Embryonic facial prominence (tissue), 1 donor: ENCODE data around the gene SLC23A2.
"Not testable (repeated sequence)": the region's sequence is repeated elsewhere in the genome, so short reads cannot be mapped to it uniquely, and the experiment has no call there.

ENCODE experiments used
- DNase-seq: peaks from one replicate; pipeline ENCODE4 v3.0.0-alpha.2; 2016; ENCODE audit errors: extremely low spot score

The SLC23A2 gene

DNA sequence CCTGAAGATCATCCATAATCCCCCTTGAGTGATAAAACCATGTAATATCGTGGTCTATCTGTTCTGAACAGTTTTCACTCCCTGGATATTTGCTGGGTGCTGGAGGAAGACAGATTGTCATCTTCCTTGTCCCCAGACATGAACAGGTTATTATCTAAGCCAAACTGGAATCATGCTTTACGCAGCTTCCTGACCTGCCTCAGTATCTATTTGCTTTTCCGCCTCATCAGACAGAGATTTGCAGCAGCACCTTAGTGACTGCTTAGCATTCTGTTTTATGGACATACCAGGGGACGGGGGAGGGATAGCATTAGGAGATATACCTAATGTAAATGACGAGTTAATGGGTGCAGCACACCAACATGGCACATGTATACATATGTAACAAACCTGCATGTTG is 124.6 kb downstream of the SLC23A2 start:
- DNase-seq = no peak

DNA sequence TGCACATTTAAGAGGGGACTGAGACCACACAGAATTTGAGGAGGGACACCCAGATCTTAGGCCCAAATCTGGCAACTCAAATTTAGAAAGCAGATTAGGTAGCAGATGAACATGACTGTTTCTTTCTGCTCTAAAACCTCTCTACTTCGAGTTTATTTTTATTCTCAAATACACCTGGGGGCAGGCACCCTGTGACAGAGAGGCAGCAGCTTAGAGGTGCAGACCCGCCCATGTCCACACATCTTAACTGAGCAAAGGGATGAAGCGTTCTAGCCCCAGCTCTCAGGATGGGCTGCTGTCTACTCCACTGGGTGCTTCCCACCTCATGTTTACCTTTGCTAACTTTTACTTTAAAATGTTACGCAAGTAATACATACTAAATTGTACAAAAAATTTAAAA is 125.0 kb downstream of the SLC23A2 start:
- DNase-seq = no peak

DNA sequence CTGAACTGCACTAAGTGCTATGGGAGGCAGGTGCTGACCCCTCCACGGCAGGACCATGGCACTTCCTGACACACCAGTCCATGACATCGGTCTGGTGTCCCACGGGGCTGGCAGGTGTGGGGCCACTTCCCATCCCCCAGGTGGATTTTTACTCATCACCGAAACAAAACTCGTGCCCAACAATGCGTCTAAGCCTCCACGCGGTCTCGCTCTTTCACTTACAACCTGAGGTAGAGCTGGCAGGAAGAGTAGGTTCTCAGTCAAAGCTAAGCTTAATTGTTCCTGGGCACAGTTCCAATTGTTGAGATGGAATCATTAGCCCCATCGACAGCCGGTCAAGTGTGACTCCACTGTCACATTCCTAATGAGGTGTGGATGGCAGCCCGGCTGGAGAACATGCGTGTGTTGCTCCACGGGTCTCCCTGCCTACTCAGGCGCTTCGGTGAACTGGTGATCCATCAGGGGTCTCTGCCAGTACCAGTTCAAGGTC is 125.7 kb downstream of the SLC23A2 start:
- no peak for DNase-seq

DNA sequence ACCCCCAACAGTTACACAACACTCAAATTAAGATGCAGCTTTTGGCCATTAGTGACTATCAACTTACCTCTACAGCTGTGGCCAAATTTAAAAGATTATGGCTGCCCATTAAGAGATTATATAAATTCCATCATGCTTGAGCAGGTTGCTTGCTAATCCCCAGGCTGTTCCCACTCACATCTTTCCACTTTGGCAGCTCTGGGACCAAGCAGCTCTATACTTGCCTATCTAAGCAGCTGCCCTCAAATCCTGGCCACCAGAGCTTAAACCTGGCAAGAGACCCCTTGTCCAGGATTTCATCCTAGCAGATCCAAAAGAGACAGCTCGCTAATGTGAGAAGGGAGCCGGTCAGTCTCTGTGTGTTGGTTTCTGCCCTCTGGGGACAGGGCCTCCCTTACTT is 127.9 kb downstream of the SLC23A2 start:
- DNase-seq = no peak

DNA sequence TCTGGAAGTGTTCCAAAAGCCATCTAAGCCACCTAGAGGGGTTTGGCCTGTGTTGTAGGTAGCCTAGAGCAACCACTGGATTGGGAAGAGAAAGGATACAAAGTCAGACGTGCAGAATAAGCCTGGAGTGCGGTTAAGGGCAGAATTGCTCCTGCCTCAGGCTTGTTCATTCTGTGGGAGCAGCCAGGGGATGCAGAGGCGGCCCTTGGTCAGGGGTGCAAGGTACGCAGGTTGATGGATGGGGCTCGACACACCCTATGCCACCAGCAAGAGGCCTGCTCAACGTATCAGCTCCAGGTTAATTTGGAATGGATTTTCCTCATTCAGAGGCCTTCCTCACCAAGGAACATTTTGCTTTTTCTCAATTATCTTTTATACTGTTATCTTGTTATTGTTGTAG is 129.8 kb downstream of the SLC23A2 start:
- no peak for DNase-seq

DNA sequence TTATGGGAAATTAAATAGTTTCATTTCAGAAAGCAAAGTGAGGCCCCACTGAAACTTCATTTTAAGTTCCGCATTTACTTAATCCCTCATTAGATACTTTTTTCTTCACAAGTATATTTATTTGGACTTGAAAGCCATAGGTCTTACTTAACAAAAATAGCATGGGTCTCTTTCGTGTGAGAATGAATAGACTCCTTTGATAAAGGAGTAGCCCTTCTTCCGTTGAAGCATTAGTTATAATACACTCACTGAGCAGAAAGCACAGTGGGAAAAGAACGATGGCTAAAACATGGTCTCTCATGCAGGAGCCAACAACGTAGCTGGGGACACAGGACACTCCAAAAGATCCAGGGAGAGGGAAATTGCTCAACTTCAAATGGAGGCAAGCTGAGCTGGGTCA is 130.4 kb downstream of the SLC23A2 start:
- DNase-seq = no peak

DNA sequence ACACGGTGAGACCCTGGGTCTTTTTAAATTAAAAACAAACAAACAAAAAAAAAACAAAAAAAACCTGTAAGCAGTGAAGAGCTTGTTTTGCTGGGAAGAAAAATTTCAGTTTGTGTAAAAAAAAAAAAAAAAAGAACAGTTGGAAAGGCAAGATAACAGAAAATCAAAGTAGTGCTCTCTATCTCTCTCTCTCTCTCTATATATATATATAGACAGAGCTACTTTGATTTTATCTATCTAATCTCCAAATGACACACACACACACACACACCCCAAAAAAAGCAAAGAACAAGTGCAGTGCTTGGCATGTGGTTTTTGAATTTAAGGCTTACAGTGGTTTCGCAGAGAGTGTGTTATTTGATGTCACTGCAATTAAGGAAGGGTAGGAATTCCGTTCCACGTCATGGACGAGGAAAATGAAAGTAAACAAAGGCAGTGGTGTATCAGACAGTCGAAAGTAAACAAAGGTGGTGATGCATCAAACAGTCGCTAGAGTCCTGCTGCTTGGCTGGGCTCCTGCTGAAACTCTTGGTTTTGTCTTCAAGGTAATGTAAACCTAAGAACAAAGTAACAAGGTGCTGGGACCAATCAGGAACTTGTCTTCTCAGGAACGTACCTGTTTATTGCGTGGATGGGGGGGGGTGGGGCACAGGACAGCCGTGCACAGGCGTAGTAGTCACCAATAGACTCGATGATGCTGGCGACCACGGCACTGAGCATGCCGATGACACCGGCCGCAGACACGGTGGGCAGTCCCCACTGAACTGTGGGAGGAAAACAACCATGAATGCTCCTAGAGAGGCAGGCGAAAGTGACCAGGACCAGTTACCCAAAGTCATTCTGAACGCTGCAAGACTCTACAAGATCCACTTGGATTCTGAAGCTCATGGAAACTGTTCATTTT is 131.8 kb downstream of the SLC23A2 start:
- DNase-seq = no peak

DNA sequence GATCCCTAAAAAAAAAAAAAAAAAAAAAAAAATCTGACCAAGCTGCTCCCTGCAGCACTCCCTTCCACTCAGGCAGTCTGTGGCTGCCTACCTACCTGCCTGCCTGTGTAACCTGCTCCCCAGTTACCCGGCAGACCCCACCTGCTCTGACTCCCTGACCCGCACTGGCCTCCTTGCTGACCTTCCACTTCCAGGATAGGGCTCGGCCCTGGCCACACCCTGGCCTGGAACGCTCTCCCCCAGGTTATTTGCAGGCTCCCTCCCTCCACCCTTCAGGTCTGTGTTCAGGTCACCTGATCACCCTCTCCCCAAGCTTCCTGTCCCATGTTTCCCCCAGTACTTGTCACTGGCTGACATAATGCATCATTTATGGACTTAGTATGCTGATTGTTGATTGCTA is 134.3 kb downstream of the SLC23A2 start:
- DNase-seq = no peak

DNA sequence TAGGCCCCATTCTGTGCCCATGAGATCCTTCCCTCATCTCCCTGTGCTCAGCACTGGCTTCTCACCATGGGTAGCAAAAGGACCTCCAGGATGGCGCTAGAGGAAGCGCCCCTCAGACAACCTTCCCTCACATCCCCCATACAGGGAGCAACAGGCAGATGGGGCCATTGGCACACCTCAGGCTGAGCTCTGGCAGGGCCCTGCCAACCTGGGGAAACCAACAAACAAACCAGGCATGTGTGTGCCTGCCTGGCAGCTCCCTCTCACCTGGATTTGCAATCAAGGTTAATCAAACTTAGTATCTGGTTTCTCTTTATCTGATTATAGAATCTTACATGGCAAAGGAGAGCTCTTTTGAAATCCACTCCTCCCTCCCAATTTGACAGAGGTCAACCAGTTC is 134.9 kb downstream of the SLC23A2 start:
- no peak for DNase-seq

DNA sequence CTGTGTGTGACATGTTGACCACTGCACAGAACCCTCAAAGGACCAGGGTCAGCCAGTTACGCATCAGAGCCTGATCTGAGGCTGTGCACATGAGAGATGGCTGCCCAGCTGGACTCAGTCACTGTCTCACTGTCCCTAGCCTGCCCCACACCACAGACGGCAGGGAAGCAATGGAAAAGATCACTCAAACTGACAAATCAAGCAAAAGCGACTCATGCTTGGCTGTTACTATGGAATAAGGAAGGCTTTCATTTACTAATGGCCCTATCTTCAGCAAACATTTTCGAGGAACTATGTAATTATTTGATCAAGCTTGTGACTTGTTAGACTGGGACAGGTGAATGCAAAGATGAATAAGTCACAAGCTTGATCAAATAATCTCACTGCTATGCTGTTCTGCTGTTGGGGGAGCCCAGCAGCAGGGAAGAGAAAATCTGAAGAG is 137.0 kb downstream of the SLC23A2 start:
- no peak for DNase-seq

DNA sequence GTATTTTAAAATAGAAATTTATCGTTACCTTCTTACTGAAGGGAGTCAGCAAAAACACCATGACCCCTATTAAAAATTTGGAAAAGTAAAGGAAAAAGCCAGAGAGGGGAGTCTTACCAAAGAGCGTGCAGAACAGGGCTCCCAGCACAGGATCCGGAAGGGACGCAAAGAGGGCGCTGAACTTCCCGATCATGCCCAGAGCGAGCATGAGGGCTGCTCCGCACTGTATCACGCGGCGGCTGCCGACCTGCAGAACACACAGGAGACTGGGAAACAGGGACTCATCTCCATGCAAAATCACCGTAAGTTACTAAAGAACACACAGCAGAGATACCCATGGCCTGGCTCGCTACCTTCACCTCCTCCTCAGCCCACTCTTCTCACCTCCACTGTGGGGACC is 138.6 kb downstream of the SLC23A2 start:
- DNase-seq = no peak

DNA sequence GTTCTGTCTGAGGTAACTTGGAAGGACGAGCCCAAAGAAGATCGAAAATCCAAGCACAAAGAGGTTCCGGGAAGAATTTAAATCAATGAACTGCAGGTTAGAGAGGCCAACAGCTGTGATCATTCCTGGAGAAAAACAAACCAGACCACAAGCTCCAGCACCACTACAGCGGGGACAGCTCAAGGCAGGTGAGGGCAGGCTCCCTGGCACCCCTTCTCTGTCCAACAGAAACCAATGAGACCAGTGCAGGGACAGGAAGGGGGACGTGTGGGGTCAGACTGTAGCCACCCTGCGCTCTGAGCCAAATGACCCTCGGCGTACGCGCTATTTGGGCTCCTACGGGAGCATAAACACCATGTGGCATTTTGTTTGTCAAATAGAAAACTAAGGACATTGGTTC is 139.3 kb downstream of the SLC23A2 start:
- DNase-seq = no peak

DNA sequence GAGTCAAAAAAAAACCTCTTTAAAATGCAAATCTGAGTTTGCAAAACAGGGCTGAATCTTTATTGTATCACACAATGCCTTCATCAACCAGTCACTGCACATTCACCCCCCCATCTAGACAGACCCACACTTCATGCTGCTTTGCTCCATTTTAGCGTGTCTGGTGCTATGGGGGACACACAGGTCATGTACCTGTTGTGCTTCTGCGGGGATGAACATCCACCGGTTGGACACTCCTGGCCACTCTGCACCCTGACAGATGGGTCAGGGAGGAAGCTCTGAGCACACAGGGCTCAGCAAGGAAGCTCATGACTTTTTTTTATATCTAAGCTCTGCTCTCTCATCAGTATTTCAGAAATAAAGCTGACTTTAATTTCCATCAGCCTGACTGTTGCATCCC is 143.3 kb downstream of the SLC23A2 start:
- no peak for DNase-seq

DNA sequence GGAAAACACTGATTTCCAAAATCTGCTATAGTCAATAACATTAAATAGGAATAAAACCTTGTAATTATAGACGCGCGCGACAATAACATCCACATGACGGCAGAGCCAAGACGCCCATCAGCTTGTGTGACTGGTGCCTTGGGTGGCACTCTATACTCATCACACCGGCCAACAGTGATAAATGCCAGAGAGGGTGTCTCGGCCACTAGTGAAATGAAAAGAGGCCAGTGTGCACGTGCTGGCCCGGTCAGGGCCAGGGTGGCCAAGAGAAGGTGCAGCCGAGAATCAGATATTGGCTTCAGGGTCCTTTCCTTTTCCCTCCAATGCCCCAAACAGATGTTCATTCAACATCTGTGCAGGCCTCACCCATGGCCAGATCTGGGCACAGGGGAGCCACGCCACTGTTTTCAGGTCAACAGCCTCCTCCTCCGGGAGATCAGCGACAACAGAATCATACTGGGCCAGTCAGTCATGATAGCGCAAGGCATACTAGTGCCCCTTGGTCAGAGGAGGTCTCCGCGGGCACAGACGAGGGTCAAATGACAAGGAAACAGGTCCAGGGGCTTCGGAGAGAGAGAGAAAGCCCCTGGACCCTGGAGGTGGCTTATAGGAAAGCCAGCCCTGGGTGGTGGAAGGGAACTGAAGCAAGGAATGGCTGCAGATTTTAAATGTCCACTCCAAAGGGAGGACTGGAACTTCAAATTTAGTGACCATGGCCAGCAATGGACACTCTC is 145.1 kb downstream of the SLC23A2 start:
- DNase-seq = no peak

DNA sequence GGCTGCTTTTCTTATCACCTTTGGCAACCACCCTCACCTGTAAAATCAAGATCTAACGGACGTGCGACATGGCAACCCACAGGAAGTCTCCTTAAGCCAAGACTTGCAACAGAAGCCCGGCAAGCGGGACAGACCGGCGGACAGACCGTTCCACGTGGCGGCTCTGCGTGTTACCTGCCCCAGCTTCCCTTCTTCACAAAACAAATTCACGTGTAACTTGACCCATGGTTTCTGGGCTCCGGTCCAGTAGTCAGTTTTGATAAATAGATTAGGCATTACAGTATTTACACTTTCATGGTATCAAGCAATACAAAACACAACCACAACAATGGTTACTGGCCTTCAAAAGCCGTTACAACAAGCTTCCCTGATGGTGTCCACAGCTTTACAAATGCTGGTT is 145.8 kb downstream of the SLC23A2 start:
- DNase-seq = no peak

DNA sequence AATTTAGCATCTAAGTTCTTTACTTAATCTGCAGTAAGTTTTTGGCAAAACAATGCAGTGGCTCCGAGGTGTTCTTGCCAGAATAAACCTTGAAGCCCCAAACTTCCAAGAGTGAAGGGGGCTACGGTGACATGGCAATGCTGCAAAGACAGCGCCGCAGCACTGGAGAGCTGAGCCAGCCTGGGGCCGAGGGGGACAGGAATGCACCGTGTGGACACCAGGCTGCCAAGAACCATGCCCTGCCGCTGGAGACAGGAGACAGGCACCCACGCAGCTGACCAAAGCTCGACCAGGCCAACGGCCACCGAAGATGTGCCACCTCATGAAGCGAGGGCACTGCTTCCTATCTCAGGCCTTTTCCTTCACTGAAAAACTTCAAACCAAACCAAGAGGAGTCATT is 146.2 kb downstream of the SLC23A2 start:
- DNase-seq = no peak

DNA sequence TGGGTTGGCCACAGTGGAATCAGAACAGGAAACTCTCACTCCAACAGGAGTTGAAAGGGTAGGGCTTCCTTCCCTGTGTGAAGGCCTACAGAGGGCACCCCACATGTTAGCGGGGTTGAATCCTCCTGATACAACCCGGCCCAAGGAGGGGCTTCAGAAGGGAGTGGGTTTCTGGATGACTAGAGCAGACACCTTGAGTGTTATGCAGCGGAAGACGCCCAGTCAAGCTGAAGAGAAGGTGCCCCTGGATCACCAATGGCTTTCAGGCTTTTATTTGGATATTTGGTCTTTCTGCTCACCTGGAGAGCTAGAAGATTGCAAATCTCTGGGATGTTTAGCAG is 146.8 kb downstream of the SLC23A2 start:
- DNase-seq = no peak

DNA sequence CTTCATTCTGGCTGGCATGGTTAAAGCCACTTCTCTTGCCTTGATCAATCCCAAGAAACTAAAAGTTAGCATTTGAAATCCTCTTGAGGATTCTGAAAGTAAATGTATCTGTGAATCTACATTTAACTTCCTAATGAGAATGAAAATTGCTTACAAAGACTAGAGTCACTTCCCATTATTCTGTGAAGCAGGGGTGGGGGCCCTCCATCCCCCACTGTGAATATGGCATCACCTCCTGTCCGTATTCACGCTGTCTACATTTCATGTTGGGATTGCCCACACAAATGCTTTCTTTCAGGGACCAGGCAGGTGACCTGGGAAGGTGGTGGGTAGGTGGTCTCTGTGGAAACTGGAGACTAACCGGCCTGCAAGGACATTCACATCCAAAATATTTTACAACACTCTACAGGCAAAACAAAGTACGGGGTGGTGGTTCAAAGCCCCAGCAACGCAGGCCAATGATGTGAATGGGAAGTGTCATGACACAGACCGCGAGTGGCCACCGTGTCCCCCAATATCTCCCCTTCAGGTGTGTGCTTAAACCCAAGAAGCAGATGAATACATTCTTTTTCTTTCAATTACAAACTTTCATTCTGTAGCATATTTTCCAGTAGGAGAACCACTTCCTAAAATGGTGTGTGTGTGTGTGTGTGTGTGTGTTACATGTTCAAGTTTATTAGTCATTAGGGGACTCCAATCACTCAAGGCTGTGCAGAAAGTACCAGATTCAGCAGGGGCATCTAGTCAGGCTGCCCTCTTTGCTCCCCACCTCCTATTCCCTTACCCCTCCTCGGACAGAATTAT is 147.4 kb downstream of the SLC23A2 start:
- no peak for DNase-seq

DNA sequence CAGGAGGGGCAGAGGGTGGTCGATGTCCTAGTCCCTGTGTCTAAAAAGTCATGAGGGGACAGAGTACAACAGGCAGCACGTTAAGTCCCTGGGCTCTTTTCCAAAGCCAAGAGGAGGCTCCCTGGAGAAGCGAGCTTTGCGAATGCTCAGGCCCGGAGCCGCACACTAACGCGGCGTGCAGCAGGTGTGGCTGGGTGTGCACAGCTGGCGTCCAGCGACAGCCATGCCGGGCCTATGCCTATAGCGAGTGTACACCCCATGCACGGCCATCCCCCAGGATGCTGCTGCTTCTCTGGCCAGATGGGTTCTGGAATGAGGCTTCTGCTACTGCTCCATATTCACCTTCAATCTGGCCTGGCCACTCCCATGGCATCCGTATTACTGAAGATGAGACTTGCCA is 148.3 kb downstream of the SLC23A2 start:
- no peak for DNase-seq

DNA sequence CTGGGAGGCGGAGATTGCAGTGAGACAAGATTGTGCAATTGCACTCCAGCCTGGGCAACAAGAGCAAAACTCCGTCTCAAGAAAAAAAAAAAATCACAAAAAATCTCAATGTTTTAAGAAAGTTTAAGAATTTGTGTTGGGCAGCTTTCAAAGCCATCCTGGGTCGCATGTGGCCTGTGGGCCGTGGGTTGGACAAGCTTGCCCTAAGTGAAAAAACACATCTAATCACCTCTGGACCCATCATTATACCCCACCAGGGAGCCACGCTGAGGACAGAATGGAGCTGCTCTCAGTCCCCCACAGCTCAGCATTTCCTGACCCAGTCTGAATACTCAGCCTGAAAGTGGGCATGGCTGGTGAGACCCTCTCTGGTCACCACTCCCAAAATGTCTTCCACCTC is 150.3 kb downstream of the SLC23A2 start:
- DNase-seq = no peak

DNA sequence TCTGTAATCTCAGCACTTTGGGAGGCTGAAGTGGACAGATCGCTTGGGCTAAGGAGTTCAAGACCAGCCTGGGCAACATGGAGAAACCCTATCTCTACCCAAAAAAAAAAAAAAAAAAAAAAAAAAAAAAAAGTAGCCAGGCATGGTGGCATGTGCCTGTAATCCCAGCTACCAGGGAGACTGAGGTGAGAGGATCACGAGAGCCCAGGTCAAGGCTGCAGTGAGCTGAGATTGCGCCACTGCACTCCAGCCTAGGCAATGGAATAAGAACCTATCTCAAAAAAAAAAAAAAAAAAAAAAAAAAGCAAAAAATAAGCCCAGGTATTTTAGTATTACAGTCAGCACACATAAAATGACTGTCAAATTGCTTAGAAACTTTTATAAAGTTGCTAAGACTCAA is 152.5 kb downstream of the SLC23A2 start:
- not testable (repeated sequence) for DNase-seq

DNA sequence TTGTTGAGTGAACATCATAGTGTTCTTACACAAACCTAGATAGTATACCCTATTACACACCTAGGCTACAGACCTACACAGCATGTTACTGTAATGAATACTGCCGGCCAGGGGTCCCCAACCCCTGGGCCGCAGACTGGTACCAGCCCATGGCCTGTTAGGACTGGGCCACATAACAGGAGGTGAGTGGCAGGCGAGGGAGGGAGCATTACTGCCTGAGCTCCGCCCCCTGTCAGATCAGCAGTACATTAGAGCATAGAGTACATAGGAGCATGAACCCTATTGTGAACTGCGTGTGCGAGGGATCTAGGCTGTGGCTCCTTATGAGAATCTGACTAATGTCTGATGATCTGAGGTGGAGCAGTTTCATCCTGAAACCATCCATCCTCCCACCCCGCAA is 153.3 kb downstream of the SLC23A2 start:
- no peak for DNase-seq
